Endodermal cell (in vitro differentiated cells): ENCODE data around the gene CPHXL2. TPM values are rescaled to one million over a fixed set of nuclear protein-coding genes. Genes with fewer than 3 reads are reported as not detected.
A peak's percentile ranks its signal among the peaks of the same experiment; 100 is the strongest.

Experiments used
- DNase-seq: peaks from one replicate; pipeline ENCODE4 v3.0.0-alpha.2; 2017
- H3K27ac ChIP-seq: 2 replicates; pipeline ENCODE4 v1.5.1; 2013; ENCODE audit warnings: mild to moderate bottlenecking, low read depth, low read length, moderate library complexity
- H3K27me3 ChIP-seq: 2 replicates; pipeline ENCODE4 v1.6.1; 2013; ENCODE audit warnings: mild to moderate bottlenecking, low read length, moderate library complexity; ENCODE audit not compliant: insufficient read depth, control insufficient read depth, poor library complexity, severe bottlenecking
- H3K36me3 ChIP-seq: 2 replicates; pipeline ENCODE4 v1.7.0; 2013; ENCODE audit warnings: mild to moderate bottlenecking, low read length, moderate library complexity; ENCODE audit not compliant: control insufficient read depth, insufficient read depth
- H3K4me1 ChIP-seq: one replicate; pipeline ENCODE4 v1.7.0; 2013; ENCODE audit warnings: low read length; ENCODE audit not compliant: control insufficient read depth, insufficient read depth
- H3K4me3 ChIP-seq: 2 replicates; pipeline ENCODE4 v1.5.1; 2013; ENCODE audit warnings: mild to moderate bottlenecking, low read length, moderate library complexity
- H3K9ac ChIP-seq: 2 replicates; pipeline ENCODE4 v1.6.1; 2013; ENCODE audit warnings: mild to moderate bottlenecking, low read length, moderate library complexity; ENCODE audit not compliant: poor library complexity, severe bottlenecking; ENCODE audit errors: extremely low read depth
- H3K9me3 ChIP-seq: 2 replicates; pipeline ENCODE4 v1.6.1; 2013; ENCODE audit warnings: mild to moderate bottlenecking, low read length, moderate library complexity; ENCODE audit not compliant: control insufficient read depth
- H3K27ac Mint-ChIP-seq: 2 replicates; pipeline ENCODE4 v1.8.0; 2020; ENCODE audit warnings: mixed read lengths
- H3K27me3 Mint-ChIP-seq: 2 replicates; pipeline ENCODE4 v1.8.0; 2021; ENCODE audit warnings: mild to moderate bottlenecking, mixed read lengths; ENCODE audit not compliant: insufficient read depth
- H3K36me3 Mint-ChIP-seq: 2 replicates; pipeline ENCODE4 v1.8.0; 2020; ENCODE audit warnings: low read depth, mixed read lengths
- H3K4me1 Mint-ChIP-seq: 2 replicates; pipeline ENCODE4 v1.8.0; 2020; ENCODE audit warnings: mixed read lengths
- H3K4me3 Mint-ChIP-seq: 2 replicates; pipeline ENCODE4 v1.8.0; 2020; ENCODE audit warnings: mild to moderate bottlenecking, moderate library complexity, mixed read lengths
- H3K9me3 Mint-ChIP-seq: 2 replicates; pipeline ENCODE4 v1.8.0; 2020; ENCODE audit warnings: mild to moderate bottlenecking, mixed read lengths
- CTCF ChIP-seq: fragments of 200-600 bp; sonication (generic); conservative IDR thresholded peaks from 2 replicates; pipeline ENCODE4 v1.5.0; 2021; ENCODE audit warnings: antibody characterized with exemption, mild to moderate bottlenecking
- WGBS, 2 experiments: methylation state at CpG; one replicate each; pipeline versions ENCODE4 v1.1.5 to v1.1.7; 2013; ENCODE audit warnings: missing lambda C conversion rate in 2 of 2, mixed read lengths in 1 of 2; ENCODE audit not compliant: insufficient coverage in 1 of 2, insufficient read length in 1 of 2; 5-methylcytosine and 5-hydroxymethylcytosine counted together
- total RNA-seq, 2 donors: library from RNA; stranded (reverse); fragmentation: NEBNext Ultra II Directional in 1 of 2; extraction: Animal tissue kit (Norgen Biotek cat#: 25700) in 1 of 2; gene quantifications; 2 replicates in 1 of 2; 3 replicates in 1 of 2; pipeline ENCODE4 v1.2.1, GENCODE V29; 2021

Gene CPHXL2
- total RNA-seq, 2 donors from 2014 or later: not detected

GRCh38 chr16:75679366-75679765 lies 2.6 kb upstream of the CPHXL2 start:
- H3K9ac ChIP-seq: no peak overlapping the region
- H3K9me3 Mint-ChIP-seq: peaks cover 32% of the 10 kb centered on the region

GRCh38 chr16:75667503-75667902 lies 9.3 kb downstream of the CPHXL2 start:
- H3K9ac ChIP-seq: no peak overlapping the region
- no peak overlapping the region for H3K4me3 Mint-ChIP-seq
- no peaks in the 10 kb centered on the region for H3K4me1 Mint-ChIP-seq
- H3K36me3 ChIP-seq: no peaks in the 10 kb centered on the region
- no peaks in the 10 kb centered on the region for H3K27me3 ChIP-seq
- H3K27ac ChIP-seq: no peak overlapping the region
- no peak overlapping the region for H3K27ac Mint-ChIP-seq
- no peak for DNase-seq
- TF ChIP-seq CTCF: no peak
- H3K4me3 ChIP-seq: no peak overlapping the region
- H3K4me1 ChIP-seq: no peaks in the 10 kb centered on the region
- H3K9me3 ChIP-seq: no peaks in the 10 kb centered on the region
- no peaks in the 10 kb centered on the region for H3K36me3 Mint-ChIP-seq
- no peaks in the 10 kb centered on the region for H3K27me3 Mint-ChIP-seq
- H3K9me3 Mint-ChIP-seq: no peaks in the 10 kb centered on the region

More at GRCh38 chr16:75679366-75679765, 2.6 kb upstream of the CPHXL2 start:
- H3K27ac ChIP-seq: no peak overlapping the region
- Mint-ChIP-seq H3K4me1 (peaks cover 3% of the 10 kb centered on the region), H3K27ac (no peak overlapping the region), H3K4me3 (no peak overlapping the region), H3K36me3 (peaks cover 5% of the 10 kb centered on the region), H3K27me3 (no peaks in the 10 kb centered on the region)
- no peaks in the 10 kb centered on the region for H3K4me1 ChIP-seq
- peaks cover 25% of the 10 kb centered on the region for H3K9me3 ChIP-seq
- 91 to 92% methylated on average over 5 of the region's 5 CpGs for WGBS, 2 experiments
- H3K4me3 ChIP-seq: no peak overlapping the region
- DNase-seq: no peak
- no peak for TF ChIP-seq CTCF
- H3K36me3 ChIP-seq: no peaks in the 10 kb centered on the region
- H3K27me3 ChIP-seq: no peaks in the 10 kb centered on the region

GRCh38 chr16:75660726-75661302 lies 16.0 kb downstream of the CPHXL2 start:
- Mint-ChIP-seq H3K4me1 (no peaks in the 10 kb centered on the region), H3K27me3 (no peaks in the 10 kb centered on the region), H3K36me3 (peaks cover 29% of the 10 kb centered on the region), H3K9me3 (no peaks in the 10 kb centered on the region), H3K4me3 (no peak overlapping the region), H3K27ac (no peak overlapping the region)
- H3K9me3 ChIP-seq: no peaks in the 10 kb centered on the region
- peak; percentile 12 for TF ChIP-seq CTCF
- no peak overlapping the region for H3K9ac ChIP-seq
- 89 to 92% methylated on average over 2 to 4 of the region's 4 CpGs for WGBS, 2 experiments
- H3K4me3 ChIP-seq: no peak overlapping the region
- H3K27me3 ChIP-seq: no peaks in the 10 kb centered on the region
- no peak overlapping the region for H3K27ac ChIP-seq
- H3K4me1 ChIP-seq: no peaks in the 10 kb centered on the region
- no peak for DNase-seq
- H3K36me3 ChIP-seq: peaks cover 39% of the 10 kb centered on the region
